ENCODE measurements around the gene SUSD5.
"Not testable (repeated sequence)": the region's sequence is repeated elsewhere in the genome, so short reads cannot be mapped to it uniquely, and the experiment has no call there.

SUSD5 gene

GRCh38 chr3:33111581-33111980 lies 107.0 kb downstream of the SUSD5 start:
- no peak for DNase-seq

- not testable (repeated sequence) for DNase-seq
Measured at GRCh38 chr3:33106854-33107253, 111.8 kb downstream of the SUSD5 start.

GRCh38 chr3:33105341-33105948 lies 113.2 kb downstream of the SUSD5 start:
- no peak for DNase-seq

- no peak for DNase-seq
Measured at GRCh38 chr3:33104803-33105202, 113.8 kb downstream of the SUSD5 start.

- no peak for DNase-seq
Measured at GRCh38 chr3:33103480-33103879, 115.1 kb downstream of the SUSD5 start.

GRCh38 chr3:33103034-33103433 lies 115.6 kb downstream of the SUSD5 start:
- DNase-seq: no peak

GRCh38 chr3:33100229-33100628 lies 118.4 kb downstream of the SUSD5 start:
- DNase-seq: no peak
